PFSK-1 (cell line): Measurements from ENCODE around the gene RBM18.

Source experiments
- FOXP2 ChIP-seq: optimal IDR thresholded peaks from 2 replicates; pipeline ENCODE3; 2011; ENCODE audit warnings: borderline replicate concordance, control low read depth, inconsistent platforms; ENCODE audit not compliant: insufficient read depth; ENCODE audit errors: extremely low read length, extremely low read depth
- POLR2AphosphoS5 ChIP-seq: IDR thresholded peaks from 2 replicates; pipeline ENCODE4 v1.6.1; 2012; ENCODE audit warnings: low read depth, mild to moderate bottlenecking, control low read depth, low read length, moderate library complexity
- REST ChIP-seq, 2 experiments: IDR thresholded peaks; 2 replicates each; pipeline versions ENCODE4 v1.6.1 to v1.8.0; 2011 to 2012; ENCODE audit warnings: low read depth in 2 of 2, low read length in 2 of 2, control low read depth in 1 of 2, inconsistent platforms in 1 of 2, mild to moderate bottlenecking in 1 of 2, moderate library complexity in 1 of 2; ENCODE audit not compliant: insufficient read depth in 1 of 2
- SIN3A ChIP-seq: IDR thresholded peaks from 2 replicates; pipeline ENCODE4 v1.6.1; 2012; ENCODE audit warnings: mild to moderate bottlenecking, low read length, moderate library complexity, borderline replicate concordance; ENCODE audit not compliant: insufficient read depth
- TAF1 ChIP-seq: IDR thresholded peaks from 2 replicates; pipeline ENCODE4 v1.6.1; 2012; ENCODE audit warnings: low read length, control low read depth, borderline replicate concordance; ENCODE audit not compliant: insufficient read depth

RBM18 gene

GRCh38 chr9:122263699-122264349 lies 816 bp downstream of the RBM18 start:
- no peak for TF ChIP-seq SIN3A
- TF ChIP-seq POLR2AphosphoS5, result no peak
- no peak for TF ChIP-seq TAF1
- no peak for TF ChIP-seq REST (IDR thresholded peaks at IDR 0.05; ENCODE audit: insufficient read depth in 1 of 2, low read depth in 2 of 2, low read length in 2 of 2)
- no peak for TF ChIP-seq FOXP2

- no peak for TF ChIP-seq POLR2AphosphoS5
- TF ChIP-seq TAF1, result no peak
- no peak for TF ChIP-seq REST (IDR thresholded peaks at IDR 0.05; ENCODE audit: insufficient read depth in 1 of 2, low read depth in 2 of 2, low read length in 2 of 2)
- no peak for TF ChIP-seq FOXP2
- no peak for TF ChIP-seq SIN3A
These were observed 2.6 kb downstream of the RBM18 start for GRCh38 chr9:122262073-122262472.

- TF ChIP-seq REST (IDR thresholded peaks at IDR 0.05; ENCODE audit: insufficient read depth in 1 of 2, low read depth in 2 of 2, low read length in 2 of 2) (no peak), POLR2AphosphoS5 (no peak), FOXP2 (no peak), TAF1 (no peak)
These were observed 3.2 kb downstream of the RBM18 start for GRCh38 chr9:122261469-122261881.

- no peak for TF ChIP-seq TAF1
- TF ChIP-seq SIN3A, result no peak
These were observed 5.7 kb downstream of the RBM18 start for GRCh38 chr9:122258886-122259415.

GRCh38 chr9:122256206-122256605 lies 8.4 kb downstream of the RBM18 start:
- TF ChIP-seq FOXP2 (no peak), POLR2AphosphoS5 (no peak), SIN3A (no peak), REST (IDR thresholded peaks at IDR 0.05; ENCODE audit: insufficient read depth in 1 of 2, low read depth in 2 of 2, low read length in 2 of 2) (no peak), TAF1 (no peak)
